Ecto neural progenitor cell (in vitro differentiated cells): Measurements from ENCODE around the gene OR52E8.
A peak's percentile ranks its signal among the peaks of the same experiment; 100 is the strongest.

Experiments
- DNase-seq: peaks from one replicate; pipeline ENCODE4 v3.0.0-alpha.2; 2018; ENCODE audit warnings: low spot score

Gene OR52E8

GRCh38 chr11:5807580-5807979 lies 49.9 kb downstream of the OR52E8 start:
- peak; percentile 50 for DNase-seq
